Endodermal cell (in vitro differentiated cells): ENCODE data around the gene ZG16B. TPM values are rescaled to one million over a fixed set of nuclear protein-coding genes. Genes with fewer than 3 reads are reported as not detected.

Experiments used
- DNase-seq: peaks from one replicate; pipeline ENCODE4 v3.0.0-alpha.2; 2017
- H3K27ac ChIP-seq: 2 replicates; pipeline ENCODE4 v1.5.1; 2013; ENCODE audit warnings: mild to moderate bottlenecking, low read depth, low read length, moderate library complexity
- H3K27me3 ChIP-seq: 2 replicates; pipeline ENCODE4 v1.6.1; 2013; ENCODE audit warnings: mild to moderate bottlenecking, low read length, moderate library complexity; ENCODE audit not compliant: insufficient read depth, control insufficient read depth, poor library complexity, severe bottlenecking
- H3K36me3 ChIP-seq: 2 replicates; pipeline ENCODE4 v1.7.0; 2013; ENCODE audit warnings: mild to moderate bottlenecking, low read length, moderate library complexity; ENCODE audit not compliant: control insufficient read depth, insufficient read depth
- H3K4me1 ChIP-seq: one replicate; pipeline ENCODE4 v1.7.0; 2013; ENCODE audit warnings: low read length; ENCODE audit not compliant: control insufficient read depth, insufficient read depth
- H3K4me3 ChIP-seq: 2 replicates; pipeline ENCODE4 v1.5.1; 2013; ENCODE audit warnings: mild to moderate bottlenecking, low read length, moderate library complexity
- H3K9ac ChIP-seq: 2 replicates; pipeline ENCODE4 v1.6.1; 2013; ENCODE audit warnings: mild to moderate bottlenecking, low read length, moderate library complexity; ENCODE audit not compliant: poor library complexity, severe bottlenecking; ENCODE audit errors: extremely low read depth
- H3K9me3 ChIP-seq: 2 replicates; pipeline ENCODE4 v1.6.1; 2013; ENCODE audit warnings: mild to moderate bottlenecking, low read length, moderate library complexity; ENCODE audit not compliant: control insufficient read depth
- H3K27ac Mint-ChIP-seq: 2 replicates; pipeline ENCODE4 v1.8.0; 2020; ENCODE audit warnings: mixed read lengths
- H3K27me3 Mint-ChIP-seq: 2 replicates; pipeline ENCODE4 v1.8.0; 2021; ENCODE audit warnings: mild to moderate bottlenecking, mixed read lengths; ENCODE audit not compliant: insufficient read depth
- H3K36me3 Mint-ChIP-seq: 2 replicates; pipeline ENCODE4 v1.8.0; 2020; ENCODE audit warnings: low read depth, mixed read lengths
- H3K4me1 Mint-ChIP-seq: 2 replicates; pipeline ENCODE4 v1.8.0; 2020; ENCODE audit warnings: mixed read lengths
- H3K4me3 Mint-ChIP-seq: 2 replicates; pipeline ENCODE4 v1.8.0; 2020; ENCODE audit warnings: mild to moderate bottlenecking, moderate library complexity, mixed read lengths
- H3K9me3 Mint-ChIP-seq: 2 replicates; pipeline ENCODE4 v1.8.0; 2020; ENCODE audit warnings: mild to moderate bottlenecking, mixed read lengths
- WGBS, 2 experiments: methylation state at CpG; one replicate each; pipeline versions ENCODE4 v1.1.5 to v1.1.7; 2013; ENCODE audit warnings: missing lambda C conversion rate in 2 of 2, mixed read lengths in 1 of 2; ENCODE audit not compliant: insufficient coverage in 1 of 2, insufficient read length in 1 of 2; 5-methylcytosine and 5-hydroxymethylcytosine counted together
- total RNA-seq, 2 donors: library from RNA; stranded (reverse); fragmentation: NEBNext Ultra II Directional in 1 of 2; extraction: Animal tissue kit (Norgen Biotek cat#: 25700) in 1 of 2; gene quantifications; 2 replicates in 1 of 2; 3 replicates in 1 of 2; pipeline ENCODE4 v1.2.1, GENCODE V29; 2021
- TF ChIP-seq, protein P1 (sequence below): fragments of 200-600 bp; sonication (generic); conservative IDR thresholded peaks from 2 replicates; pipeline ENCODE4 v1.5.0; 2021; ENCODE audit warnings: antibody characterized with exemption, mild to moderate bottlenecking

The ZG16B gene
- total RNA-seq, 2 donors from 2014 or later, result not detected

DNA sequence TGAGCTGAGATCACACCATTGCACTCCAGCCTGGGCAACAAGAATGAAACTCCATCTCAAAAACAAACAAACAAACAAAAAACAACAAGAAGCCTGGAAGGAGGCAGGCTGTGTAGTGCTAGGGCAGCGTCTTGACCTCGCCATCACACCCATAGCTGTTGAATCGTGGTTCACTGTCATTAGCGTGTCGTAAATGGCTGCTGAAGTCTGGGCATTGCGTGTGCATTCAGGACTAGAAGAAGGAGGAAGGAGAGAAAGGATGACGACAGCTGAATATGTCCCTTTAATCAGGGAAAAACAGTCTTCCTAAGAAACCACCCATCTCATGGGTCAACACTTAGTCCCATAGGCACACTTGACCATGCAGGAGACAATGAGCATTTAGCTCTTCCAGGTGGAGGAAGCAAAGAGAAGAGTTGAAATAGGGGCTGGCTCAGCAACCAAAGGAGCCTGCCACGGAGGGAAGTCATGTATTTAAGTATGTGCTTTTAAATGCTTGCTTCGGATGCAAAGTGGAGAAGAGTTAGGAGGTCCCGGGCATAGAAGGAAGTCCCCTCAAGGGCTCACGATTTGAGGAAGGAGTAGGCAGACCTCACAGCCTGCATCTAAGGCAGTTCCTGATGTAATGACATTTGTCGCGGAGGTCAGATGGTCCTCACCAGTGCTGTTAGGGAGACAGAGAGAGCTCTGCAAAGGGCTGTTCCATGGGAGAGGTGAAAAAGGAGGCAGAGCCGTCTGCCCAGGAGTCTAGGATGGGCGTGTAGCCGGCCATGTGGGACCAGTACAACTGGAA lies 19.0 kb downstream of the ZG16B start:
- WGBS, 2 experiments, result 89 to 93% methylated on average over 9 to 16 of the region's 16 CpGs
- TF ChIP-seq, protein P1, sequence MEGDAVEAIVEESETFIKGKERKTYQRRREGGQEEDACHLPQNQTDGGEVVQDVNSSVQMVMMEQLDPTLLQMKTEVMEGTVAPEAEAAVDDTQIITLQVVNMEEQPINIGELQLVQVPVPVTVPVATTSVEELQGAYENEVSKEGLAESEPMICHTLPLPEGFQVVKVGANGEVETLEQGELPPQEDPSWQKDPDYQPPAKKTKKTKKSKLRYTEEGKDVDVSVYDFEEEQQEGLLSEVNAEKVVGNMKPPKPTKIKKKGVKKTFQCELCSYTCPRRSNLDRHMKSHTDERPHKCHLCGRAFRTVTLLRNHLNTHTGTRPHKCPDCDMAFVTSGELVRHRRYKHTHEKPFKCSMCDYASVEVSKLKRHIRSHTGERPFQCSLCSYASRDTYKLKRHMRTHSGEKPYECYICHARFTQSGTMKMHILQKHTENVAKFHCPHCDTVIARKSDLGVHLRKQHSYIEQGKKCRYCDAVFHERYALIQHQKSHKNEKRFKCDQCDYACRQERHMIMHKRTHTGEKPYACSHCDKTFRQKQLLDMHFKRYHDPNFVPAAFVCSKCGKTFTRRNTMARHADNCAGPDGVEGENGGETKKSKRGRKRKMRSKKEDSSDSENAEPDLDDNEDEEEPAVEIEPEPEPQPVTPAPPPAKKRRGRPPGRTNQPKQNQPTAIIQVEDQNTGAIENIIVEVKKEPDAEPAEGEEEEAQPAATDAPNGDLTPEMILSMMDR, result no peak
- Histone ChIP-seq H3K27me3 (peaks cover 5% of the 10 kb centered on the region), H3K36me3 (no peaks in the 10 kb centered on the region), H3K9ac (no peak overlapping the region), H3K27ac (no peak overlapping the region), H3K4me3 (no peak overlapping the region), H3K4me1 (peaks cover 5% of the 10 kb centered on the region), H3K9me3 (peaks cover 11% of the 10 kb centered on the region)
- H3K27ac Mint-ChIP-seq, result no peak overlapping the region
- H3K9me3 Mint-ChIP-seq, result peaks cover 16% of the 10 kb centered on the region
- H3K4me3 Mint-ChIP-seq, result no peak overlapping the region
- H3K4me1 Mint-ChIP-seq, result peaks cover 23% of the 10 kb centered on the region
- H3K36me3 Mint-ChIP-seq, result no peaks in the 10 kb centered on the region
- peaks cover 11% of the 10 kb centered on the region for H3K27me3 Mint-ChIP-seq
- no peak for DNase-seq

DNA sequence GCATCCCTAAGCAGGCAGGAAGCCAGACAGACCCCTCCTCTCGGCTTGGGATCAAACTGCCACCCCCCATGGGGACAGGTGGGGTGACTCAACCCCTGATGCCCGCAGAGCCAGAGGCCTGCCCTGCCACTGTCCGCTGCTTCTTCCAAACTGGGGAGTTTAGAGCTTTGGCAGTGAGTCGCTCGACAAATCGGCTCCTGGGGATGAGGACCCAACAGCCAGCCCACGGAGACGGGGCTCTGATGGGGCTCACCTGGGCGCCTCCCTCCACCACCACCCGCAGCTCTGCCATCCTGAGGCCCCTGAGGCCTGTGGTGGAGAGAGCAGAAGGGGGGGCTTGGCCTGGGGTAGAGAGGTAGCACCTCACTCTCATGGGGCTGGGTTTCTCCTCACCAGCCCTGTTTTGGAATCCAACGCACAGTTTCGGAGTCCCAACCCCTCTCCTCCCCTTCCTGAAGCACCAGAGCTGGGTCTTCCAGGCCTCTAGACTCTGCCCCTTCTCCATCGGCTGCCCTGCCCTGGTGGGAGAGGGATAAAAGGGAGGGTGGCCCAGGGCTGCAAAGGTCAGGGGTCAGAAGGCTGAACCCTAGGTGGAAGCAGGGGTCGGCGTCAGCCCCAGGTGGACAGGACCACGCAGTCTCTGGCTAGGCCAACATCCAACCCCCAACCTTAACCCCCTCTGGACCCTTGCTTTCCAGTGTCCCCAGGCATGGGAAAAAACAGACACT lies 22.1 kb downstream of the ZG16B start:
- H3K27ac ChIP-seq, result no peak overlapping the region
- Mint-ChIP-seq H3K9me3 (peaks cover 20% of the 10 kb centered on the region), H3K27me3 (peaks cover 17% of the 10 kb centered on the region), H3K36me3 (peaks cover 3% of the 10 kb centered on the region), H3K27ac (no peak overlapping the region), H3K4me3 (no peak overlapping the region), H3K4me1 (peaks cover 9% of the 10 kb centered on the region)
- TF ChIP-seq, protein P1, result no peak
- WGBS, 2 experiments, result 89 to 94% methylated on average over 6 to 16 of the region's 16 CpGs
- no peak overlapping the region for H3K9ac ChIP-seq
- peaks cover 3% of the 10 kb centered on the region for H3K4me1 ChIP-seq
- H3K4me3 ChIP-seq, result no peak overlapping the region
- no peaks in the 10 kb centered on the region for H3K36me3 ChIP-seq
- peak; percentile 49 for DNase-seq
- H3K9me3 ChIP-seq, result peaks cover 18% of the 10 kb centered on the region
- peaks cover 11% of the 10 kb centered on the region for H3K27me3 ChIP-seq

DNA sequence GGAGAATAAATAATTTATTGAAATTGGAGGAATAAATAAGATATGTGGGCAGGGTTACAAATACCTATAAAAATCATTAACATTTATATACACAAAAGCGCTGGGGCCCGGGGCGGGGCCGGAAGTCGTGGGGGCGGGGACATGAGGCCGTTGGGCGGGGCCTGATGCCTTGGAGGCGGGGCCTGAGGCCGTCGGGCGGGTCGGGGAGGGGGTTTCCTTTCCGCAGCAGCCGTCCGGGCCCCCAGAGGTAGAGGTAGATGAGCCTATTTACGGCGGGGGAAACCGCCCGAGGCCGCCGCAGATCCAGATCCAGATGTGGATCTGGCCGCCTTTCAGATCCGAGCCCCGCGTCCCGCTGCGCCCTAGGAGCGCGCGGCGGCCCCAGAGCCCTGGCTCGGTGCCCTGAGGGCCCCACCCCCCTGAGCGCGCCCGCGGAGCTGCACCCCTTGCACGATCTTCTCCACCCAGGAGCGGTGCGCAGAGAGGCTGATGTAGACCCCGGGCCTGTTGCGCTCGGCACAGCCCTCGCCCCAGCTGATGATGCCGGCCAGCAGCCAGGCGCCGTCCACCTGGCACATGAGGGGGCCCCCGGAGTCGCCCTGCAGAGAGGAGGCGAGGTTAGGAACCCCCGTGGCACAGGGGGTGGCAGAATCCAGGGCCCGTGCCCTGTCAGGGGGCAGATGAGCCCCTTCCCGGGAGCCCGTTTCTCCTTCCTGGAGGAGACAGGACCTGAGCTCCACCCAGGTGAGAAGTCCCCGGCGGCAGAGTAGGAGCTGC lies 22.8 kb downstream of the ZG16B start:
- Mint-ChIP-seq H3K9me3 (peaks cover 13% of the 10 kb centered on the region), H3K4me1 (peaks cover 8% of the 10 kb centered on the region), H3K27ac (no peak overlapping the region), H3K4me3 (no peak overlapping the region), H3K36me3 (peaks cover 3% of the 10 kb centered on the region), H3K27me3 (peaks cover 21% of the 10 kb centered on the region)
- Histone ChIP-seq H3K9ac (no peak overlapping the region), H3K27ac (no peak overlapping the region), H3K4me1 (no peaks in the 10 kb centered on the region), H3K4me3 (no peak overlapping the region), H3K36me3 (no peaks in the 10 kb centered on the region), H3K27me3 (peaks cover 19% of the 10 kb centered on the region), H3K9me3 (peaks cover 16% of the 10 kb centered on the region)
- WGBS, 2 experiments, result 92 to 96% methylated on average over 32 to 56 of the region's 56 CpGs
- DNase-seq, result peak; percentile 43
- TF ChIP-seq, protein P1, result no peak
